ENCODE results near the gene LMNTD2.
"Not testable (repeated sequence)": the region's sequence is repeated elsewhere in the genome, so short reads cannot be mapped to it uniquely, and the experiment has no call there.

LMNTD2 gene

DNA sequence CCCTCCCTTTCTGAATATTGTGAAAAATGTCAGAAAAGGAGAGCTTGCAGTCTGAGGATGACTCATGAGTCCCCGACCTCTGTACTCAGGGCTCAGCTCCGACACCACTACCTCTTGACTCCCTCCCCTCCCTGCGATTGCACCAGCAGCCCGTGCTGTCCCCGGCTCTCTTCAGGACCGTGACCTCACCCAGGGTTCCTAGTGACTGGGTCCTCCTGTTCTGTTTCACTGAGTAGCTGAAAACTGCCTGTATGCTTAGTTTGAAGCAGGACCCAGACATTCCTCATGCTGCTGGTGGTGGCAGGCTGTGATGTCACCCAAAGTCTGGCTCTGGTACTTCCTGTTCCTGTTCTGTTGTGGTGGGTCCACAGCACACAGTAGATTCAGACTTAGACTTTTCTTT is 27.4 kb upstream of the LMNTD2 start:
- no peak for DNase-seq (ENCODE audit: low spot score)

DNA sequence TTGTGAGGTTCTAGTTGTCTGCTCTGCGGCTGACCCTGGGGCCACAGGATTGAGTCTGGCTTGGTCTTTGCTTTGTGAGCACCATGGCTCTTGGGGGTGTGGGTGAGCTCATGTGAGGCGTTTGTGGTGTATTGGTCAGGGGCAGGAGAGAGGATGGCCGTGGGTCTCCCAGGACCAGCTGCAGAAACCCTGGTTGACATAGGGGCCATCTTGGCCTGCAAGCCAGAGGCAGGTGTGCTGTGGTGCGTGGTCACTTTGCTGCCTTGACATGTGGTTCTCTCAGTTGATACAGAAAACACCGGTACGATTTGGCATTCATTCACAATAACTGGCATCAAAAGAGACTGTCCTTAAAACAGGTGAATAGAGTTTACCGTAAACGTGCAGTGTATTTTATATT is 27.0 kb upstream of the LMNTD2 start:
- no peak for DNase-seq (ENCODE audit: low spot score)

DNA sequence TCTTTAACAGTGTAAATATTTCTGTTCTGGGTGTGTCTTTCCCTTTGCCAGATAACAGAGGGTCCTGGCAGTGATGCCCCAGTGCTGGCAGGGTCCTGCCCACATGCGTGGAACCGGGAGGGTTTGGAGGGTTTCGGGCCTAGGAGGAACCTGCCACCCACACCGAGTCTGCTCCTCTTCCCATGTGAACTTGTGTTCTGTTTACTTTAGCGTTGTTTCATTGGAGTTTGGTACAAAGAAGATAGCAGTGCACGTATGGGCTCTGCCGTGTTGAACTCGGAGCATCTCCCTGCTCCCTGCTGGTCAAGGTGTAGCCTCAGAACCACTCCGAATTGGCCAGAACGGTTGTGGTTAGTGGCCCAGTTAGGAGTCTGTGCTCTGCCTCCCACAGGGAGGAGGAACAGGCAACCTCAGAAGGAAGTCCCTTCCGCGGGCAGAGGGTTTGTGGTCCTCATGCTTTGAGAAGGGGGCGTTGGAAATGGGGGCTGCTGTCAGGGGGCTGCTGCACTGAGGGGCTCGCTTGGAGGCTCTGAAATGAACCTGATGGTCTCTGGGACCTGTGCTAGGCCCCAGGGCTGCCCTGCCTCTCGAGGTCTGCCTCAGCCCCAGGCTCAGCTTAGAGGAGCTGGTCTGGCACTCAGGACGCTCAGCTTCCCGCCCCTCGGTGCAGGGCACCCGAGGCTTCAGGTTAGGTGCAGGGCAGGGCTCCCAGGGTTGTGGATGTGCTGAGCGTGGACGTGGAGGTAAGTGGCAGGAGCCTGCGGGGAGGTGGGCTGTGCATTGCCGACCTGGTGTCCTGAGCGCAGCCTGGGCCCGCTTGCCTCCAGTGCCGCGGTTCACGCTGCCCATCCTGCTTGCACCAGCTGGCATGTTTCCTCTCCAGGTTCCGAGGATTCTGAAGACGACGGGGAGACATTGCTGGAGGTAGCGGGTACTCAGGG is 26.1 kb upstream of the LMNTD2 start:
- no peak for DNase-seq (ENCODE audit: low spot score)

DNA sequence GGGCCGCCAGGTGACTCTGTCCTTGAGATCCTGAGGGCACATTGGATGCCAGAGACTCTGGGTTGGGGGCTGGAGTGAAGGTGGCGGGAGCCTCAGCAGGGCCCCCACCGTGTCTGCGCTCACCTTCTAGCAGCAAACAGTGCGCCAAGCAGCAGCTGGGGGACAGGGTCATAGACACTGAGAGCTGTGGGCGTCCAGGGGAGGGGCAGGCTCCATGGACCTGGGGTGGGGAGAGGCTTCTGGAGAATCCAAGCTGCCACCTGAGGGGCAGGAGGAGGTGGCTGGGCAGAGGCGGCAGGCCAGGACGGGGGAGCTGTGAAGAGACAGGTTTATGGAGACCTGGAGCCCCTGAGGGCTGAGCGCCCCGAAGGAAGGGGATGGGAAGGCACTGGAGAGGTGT is 23.7 kb upstream of the LMNTD2 start:
- DNase-seq (ENCODE audit: low spot score), result no peak

DNA sequence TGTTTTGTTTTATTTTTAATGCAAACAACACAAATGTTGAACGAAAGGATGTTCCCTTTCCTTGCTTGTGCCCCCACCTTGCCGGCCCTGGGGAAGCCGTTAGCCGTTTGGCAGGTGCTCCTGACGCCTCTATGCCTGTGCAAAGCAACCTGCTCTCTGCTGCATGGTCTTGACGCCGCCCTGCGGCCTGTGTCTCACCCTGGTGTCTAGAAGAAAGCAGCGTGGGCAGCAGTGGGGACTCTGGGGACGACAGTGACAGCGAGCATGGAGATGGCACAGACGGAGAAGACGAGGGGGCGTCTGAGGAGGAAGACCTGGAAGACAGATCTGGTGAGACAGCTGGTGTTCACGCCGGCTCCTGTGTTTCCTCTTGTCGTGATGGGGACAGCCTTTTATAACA is 21.2 kb upstream of the LMNTD2 start:
- no peak for DNase-seq (ENCODE audit: low spot score)

DNA sequence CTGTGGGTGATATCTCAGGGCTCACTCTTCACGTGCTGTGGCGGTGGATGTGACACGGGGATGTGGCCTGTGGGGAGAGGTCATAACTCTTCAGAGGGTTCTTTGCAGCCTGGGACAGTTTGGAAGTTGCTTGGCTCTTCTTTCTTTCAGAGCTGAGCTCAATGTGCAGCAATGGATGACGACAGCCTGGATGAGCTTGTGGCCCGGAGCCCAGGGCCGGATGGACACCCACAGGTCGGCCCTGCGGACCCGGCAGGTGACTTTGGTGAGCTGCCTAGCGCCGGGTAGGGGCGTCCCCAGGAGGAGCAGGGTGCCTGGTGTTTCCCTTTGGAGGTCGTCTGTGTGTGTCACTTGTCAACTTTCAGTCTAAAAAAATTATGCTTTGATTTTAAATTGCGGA is 20.8 kb upstream of the LMNTD2 start:
- no peak for DNase-seq (ENCODE audit: low spot score)

DNA sequence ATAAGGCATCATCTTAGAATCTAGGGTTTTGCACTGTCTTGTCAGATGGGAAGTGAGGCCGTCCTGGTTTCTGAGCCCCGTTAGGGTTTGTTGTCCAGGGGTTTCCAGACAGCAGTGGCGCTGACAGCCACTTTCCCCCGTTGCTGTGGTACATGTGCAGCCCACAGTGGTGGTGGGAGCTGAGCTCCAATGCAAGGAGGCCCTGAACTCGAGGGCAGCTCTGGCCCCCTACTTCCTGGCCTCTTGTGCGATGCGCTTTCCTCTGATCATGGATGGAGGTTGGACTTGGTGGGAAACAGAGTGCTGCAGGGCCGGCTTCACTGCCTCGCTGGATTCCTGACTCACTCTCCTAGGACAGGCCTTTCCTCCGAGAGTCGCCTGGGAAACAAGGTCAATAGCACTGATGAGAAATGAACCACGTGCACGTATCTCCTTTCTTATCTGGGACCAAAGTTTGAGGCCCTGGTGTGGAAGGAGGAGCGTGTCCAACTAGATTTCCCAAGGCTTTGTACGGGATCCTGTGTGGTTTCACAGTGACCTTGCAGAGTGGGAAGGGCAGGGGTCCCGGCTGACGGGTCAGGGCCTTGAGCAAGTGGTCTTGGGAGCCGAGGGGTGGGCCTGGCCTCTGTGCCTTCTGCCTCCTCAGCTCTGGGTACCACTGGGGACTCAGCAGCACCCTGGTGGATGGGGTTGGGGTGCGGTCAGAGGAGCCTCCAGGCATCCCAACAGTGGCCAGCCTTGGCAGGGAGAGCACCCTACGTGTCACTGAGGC is 19.5 kb upstream of the LMNTD2 start:
- no peak for DNase-seq (ENCODE audit: low spot score)

DNA sequence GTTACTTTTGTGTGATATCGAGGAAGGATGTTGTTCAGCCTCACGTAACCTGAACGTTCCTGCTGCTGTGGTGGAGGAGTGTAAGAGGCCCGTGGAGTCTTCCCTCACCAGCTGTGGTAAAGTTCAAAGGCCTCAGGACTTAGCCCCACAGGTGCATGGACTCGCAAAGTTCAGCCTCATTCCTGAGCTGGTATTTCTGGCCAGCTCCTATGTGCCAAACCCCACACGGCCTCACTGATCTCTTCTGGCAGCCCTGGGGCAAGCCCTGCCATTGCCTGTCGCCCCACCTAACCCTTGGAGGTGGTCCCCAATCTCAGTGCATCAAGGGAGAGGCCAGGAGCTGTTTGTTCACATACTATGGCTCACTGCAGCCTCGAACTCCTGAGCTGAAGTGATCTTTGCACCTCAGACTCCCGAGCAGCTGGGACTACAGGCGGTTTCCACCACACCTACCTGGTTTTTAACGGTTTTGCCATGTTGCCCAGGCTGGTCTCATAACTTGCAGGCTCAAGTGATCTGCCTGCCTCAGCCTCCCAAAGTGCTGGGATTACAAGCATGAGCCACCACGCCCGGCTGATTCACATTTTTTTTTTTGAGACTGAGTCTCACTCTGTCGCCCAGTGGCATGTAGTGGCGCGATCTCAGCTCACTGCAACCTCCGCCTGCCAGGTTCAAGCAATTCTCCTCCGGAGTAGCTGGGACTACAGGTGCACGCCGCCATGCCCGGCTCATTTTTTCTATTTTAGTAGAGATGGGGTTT is 17.9 kb upstream of the LMNTD2 start:
- no peak for DNase-seq (ENCODE audit: low spot score)

DNA sequence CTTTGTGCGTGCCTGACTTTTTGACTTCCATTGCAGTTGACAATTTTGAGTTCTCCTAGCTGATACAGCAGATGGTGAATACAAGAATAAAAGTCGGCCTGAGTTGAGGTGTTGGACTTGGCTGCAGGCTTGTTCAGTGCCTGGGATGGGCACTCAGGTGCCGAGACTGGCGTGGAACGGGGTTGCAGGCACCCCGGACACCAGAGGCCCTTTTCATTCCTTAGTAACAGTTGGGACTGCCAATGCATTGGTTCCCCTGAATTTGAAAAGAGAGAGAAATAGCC is 17.0 kb upstream of the LMNTD2 start:
- no peak for DNase-seq (ENCODE audit: low spot score)

DNA sequence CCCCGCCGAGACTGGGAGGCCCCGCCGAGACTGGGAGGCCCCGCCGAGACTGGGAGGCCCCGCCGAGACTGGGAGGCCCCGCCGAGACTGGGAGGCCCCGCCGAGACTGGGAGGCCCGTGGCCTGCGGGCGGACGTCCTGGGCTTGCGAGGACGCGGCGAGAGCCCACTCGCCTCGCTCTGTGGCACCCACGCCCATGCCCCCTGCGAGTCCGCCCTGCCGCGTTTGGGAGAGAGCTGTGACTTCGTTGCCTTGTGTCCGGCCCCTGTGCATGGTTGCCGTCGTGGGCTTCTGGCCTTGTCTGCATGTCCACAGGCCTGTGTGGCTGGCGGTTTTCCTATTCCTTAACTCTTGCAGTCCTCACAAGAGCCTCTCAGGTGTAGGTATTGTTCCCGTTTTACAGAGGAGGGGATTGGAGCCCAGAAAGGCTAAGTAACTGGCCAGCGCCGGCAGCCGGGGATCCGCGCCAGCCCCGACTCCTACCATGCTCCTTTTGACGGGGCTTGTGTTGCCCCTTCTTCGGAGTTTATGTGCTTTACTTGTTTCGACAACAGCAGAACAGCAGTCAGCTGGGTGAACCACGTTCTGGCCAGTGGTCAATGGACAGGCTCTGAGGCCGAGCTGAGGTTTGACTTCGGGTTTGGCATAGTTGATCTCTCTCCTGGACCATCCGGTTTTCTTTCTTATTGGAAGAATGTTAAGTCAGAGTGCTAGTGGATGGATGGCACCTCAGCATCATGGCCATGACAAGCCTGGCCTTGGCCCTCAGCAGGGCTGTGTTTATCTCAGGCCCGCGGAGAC is 16.5 kb upstream of the LMNTD2 start:
- DNase-seq (ENCODE audit: low spot score), result no peak

DNA sequence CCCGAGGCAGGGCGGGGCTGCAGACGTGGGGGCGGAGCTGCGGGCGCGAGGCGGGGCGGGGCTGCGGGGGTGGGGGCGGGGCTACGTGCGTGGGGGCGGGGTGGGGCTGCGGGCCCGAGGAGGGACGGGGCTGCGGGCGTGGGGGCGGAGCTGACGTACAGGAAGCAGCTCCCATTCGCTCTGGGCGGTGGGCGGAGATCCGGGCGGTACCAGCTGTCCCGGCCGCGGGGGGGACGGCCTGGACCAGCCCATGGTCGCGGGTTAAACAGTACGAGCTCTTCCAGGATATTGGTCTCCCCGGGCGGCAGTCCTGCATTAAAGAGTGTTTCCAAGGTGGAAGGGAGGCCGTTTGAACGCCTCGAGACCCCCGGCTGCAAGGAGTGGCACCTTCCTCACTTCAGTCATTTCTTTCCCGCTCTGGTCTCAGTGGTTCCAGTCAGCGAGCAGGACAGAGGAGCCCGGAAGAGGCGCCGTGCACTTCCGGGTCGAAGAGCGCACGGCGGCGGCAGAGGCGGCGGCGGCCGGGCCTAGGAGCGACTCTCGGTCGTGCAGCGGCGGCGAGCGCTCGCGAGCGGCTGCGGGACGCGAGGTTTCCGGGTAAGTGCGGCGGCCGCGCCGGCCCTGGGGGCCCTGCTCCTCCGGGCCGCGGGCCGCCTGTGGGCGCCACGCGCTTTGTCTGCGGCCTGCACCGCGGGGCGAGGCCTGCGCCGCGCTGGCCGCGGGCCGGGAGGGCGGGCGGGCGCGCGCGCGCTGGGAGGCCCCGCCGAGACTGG is 15.6 kb upstream of the LMNTD2 start, which contains the start of gene PHRF1:
Gene PHRF1, plus strand, starts transcription at position 475 of the 773 bp plus-strand sequence. CDS start 5,043 bp downstream, outside the sequence.
- peak; percentile 94 for DNase-seq (ENCODE audit: low spot score)

DNA sequence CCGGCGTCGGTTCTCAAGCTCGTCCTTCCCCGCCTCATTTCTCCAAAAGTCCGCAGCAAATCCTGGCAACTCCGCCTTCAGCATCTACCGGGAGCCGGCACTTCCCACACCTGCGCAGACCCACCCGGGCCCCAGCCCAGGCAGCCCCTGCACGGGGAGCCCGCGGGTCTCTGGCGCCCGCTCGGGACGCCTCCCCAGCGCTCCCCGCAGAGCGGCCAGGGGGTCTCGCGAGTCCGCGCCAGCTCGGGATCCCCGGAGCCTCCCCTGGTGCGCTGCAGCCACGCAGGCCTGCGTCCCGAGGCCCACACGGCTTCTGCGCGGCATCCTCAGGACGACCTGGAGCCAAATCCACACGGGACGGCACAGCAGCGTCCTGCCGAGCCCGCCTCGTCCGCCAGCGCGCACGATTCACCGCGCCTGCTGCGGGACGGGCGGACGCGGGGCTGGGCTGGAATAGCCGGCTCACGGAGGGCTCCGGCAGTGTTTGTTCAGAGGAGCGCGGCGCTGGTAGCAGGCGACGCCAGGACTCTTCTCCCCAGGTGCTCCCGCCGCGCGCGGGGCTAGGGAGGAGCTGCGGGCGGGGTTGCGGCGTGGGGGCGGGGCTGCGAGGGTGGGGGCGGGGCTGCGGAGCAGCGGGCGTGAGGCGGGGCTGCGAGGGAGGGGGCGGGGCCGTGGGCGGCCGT is 14.9 kb upstream of the LMNTD2 start:
- peak; percentile 77 for DNase-seq (ENCODE audit: low spot score)

DNA sequence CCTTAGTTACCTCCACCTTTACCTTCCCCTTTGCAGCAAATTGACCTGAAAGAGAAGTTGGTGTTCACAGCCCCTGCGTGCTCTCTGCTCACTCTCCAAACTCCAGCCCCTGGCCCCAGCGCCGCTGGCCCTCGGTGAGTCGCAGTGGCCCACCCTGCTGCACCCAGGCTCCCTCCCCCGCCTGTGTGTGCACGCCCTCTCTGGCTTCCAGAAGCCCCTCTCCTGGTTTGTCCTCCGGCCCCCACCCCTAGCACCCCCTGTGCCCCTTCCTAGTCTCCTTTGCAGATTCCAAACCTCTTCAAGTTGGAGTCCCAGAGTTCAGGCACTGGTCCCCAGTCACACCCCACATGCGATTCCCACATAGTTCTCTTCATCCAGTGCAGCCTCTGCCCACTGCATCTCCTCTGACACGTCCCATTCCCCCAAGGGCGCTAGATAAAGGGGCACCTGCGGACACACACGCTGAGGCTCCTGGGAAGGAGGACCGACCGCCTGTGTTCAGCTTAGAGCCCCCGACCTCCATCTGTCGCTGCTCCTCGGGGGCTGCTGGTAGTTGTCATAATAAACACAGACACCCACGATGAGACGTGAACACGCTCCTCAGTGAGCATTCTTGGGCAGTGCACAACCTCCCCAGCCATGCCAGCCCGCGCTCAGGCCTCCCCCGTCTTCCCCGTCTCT is 14.2 kb upstream of the LMNTD2 start:
- DNase-seq (ENCODE audit: low spot score), result no peak

DNA sequence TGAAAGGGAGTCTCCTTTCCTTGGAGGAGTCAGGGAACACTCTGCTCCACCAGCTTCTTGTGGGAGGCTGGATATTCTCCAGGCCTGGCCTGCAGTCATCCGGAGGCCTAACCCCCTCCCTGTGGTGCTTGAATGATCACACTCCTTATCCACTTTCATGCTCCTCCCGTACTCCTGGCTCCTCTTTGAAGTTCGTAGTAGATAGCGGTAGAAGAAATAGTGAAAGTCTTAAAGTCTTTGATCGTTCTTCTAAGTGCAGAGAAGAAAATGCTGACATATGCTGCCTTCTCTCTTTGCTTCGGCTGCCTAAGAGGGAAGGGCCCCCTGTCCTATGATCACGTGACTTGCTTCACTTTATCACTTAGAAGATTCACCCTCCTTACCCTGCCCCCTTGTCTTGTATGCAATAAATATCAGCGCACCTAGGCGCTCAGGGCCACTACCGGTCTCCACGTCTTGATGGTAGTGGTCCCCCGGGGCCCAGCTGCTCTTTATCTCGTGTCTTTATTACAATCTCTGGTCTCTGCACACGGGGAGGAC is 13.6 kb upstream of the LMNTD2 start:
- not testable (repeated sequence) for DNase-seq (ENCODE audit: low spot score)

DNA sequence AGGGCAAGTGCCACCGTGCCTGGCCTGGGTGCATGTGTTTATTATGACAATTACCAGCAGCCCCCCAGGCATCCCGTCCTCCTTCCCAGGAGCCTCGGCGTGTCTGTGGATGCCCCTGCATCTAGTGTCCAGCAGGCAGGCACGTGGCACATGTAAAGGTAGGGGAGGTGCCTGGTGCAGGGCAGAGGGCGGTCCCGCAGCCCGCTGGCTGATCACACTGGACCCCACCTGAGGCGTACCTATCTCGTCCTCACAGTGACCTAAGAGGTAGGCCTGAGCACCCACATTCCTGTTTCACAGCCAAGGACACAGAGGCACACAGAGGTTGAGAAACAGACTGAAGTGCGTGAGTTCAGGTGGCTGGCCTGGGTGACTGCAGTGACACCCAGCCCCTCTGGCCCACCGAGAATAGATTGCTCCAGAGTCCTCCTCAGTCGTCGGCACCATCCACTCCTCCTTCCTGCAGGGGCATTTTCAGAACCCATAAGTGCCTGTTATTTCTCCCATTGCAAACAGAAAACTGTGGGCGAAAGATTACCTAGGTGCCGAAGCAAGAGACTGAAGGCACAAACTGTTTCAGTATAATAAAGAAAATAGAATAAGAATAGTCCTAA is 12.7 kb upstream of the LMNTD2 start:
- no peak for DNase-seq (ENCODE audit: low spot score)

DNA sequence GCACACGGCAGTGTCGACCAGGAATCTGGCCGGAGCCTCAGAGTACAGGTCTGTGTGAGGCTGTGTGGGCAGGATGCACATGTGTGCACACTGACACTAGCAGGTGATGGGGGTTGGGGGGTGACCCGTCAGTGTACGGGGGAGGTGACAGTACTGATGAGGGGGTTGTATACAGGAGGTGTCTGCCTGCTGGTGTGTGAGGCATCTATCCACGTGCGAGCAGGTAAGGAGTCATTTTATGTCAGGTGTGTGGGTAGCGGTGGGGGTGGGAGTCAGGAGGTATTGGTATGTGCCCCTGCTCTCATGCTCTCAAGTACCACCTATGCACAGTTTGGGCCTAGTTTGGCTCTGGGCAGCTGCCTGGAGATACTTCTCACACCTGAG is 11.3 kb upstream of the LMNTD2 start:
- no peak for DNase-seq (ENCODE audit: low spot score)

DNA sequence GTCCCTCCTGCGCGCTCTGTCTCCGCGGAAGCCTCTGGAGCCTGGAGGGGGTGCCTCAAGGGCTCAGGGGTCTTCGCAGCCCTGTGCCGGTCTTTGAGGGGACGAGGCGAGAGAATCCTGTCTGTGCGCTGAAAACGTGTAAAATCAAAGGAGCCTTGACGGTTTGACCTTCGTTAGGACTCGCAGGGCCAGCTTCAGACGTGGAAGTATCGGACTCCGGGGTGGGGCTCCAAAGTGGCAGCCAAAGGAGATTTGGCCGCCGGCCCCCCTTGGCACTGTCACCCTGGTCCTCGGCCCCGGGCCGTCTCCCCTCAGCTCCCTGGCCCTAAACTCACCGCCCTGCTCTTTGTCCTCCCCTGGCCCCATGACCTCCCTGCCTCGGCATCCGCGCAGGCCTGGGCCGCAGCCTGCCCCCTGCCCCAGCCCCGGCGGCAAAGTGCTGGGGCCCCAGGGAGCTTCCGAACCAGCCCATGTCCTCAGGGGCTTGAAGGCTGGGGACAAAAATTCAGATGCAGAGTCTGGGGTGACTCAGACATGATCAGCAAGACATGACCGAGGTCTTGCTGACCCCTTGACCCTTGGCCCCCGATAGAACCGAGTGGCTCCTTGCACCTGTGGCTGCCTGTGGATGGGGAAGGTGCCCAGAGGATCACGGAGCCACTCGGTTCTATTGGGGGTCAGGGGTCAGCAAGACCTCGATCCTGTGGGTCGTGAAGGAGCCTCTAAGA is 8.8 kb upstream of the LMNTD2 start:
- no peak for DNase-seq (ENCODE audit: low spot score)
